A673 (cell line): ENCODE data around the gene R3HDM4. TPM values are rescaled to one million over a fixed set of nuclear protein-coding genes. Genes with fewer than 3 reads are reported as not detected.

Experiments
- BruUV-seq: library from RNA; stranded (reverse); fragments of 400-500 nt; replicated peaks from 2 replicates; lab custom pipeline; 2021; lab: Mats Ljungman, UMichigan
- CTCF ChIA-PET: fragments of 300-600 bp; sonication (Branson Sonifier 250); formaldehyde crosslinking; loops from one replicate; lab custom pipeline; 2022; ENCODE audit warnings: antibody characterized with exemption; lab: Charles Lee
- POLR2A ChIA-PET: fragments of 300-600 bp; sonication (Branson Sonifier 250); formaldehyde crosslinking; loops from one replicate; lab custom pipeline; 2022; ENCODE audit warnings: antibody characterized with exemption; ENCODE audit not compliant: low non-redundant PET; lab: Charles Lee
- DNase-seq: peaks from one replicate; pipeline ENCODE4 v3.0.0-alpha.2; 2015; ENCODE audit warnings: low spot score
- H3K27ac ChIP-seq: fragments of 200-600 bp; sonication (generic); 2 replicates; pipeline ENCODE4 v1.5.1; 2016; ENCODE audit warnings: mixed run types, low read depth, mild to moderate bottlenecking, mixed read lengths, antibody characterized with exemption, low read length; ENCODE audit not compliant: poor library complexity, severe bottlenecking
- H3K27me3 ChIP-seq: fragments of 200-600 bp; sonication (generic); replicated peaks from 2 replicates; pipeline ENCODE4 v1.6.1; 2017; ENCODE audit warnings: mixed run types, low read depth, mild to moderate bottlenecking, mixed read lengths, antibody characterized with exemption, low read length; ENCODE audit not compliant: insufficient read depth, poor library complexity
- H3K36me3 ChIP-seq: fragments of 200-600 bp; sonication (generic); 2 replicates; pipeline ENCODE4 v1.6.1; 2016; ENCODE audit warnings: mixed run types, mild to moderate bottlenecking, mixed read lengths, antibody characterized with exemption, low read length; ENCODE audit not compliant: insufficient read depth, poor library complexity, severe bottlenecking
- H3K4me1 ChIP-seq: fragments of 200-600 bp; sonication (generic); 2 replicates; pipeline ENCODE4 v1.6.1; 2017; ENCODE audit warnings: mixed run types, mild to moderate bottlenecking, mixed read lengths, antibody characterized with exemption, low read length; ENCODE audit not compliant: insufficient read depth, poor library complexity, severe bottlenecking
- H3K4me3 ChIP-seq: fragments of 200-600 bp; sonication (generic); 2 replicates; pipeline ENCODE4 v1.5.1; 2016; ENCODE audit warnings: low read depth, mixed run types, mild to moderate bottlenecking, mixed read lengths, low read length; ENCODE audit not compliant: poor library complexity, severe bottlenecking
- H3K9me3 ChIP-seq: fragments of 200-600 bp; sonication (generic); 2 replicates; pipeline ENCODE4 v1.6.1; 2016; ENCODE audit warnings: mixed run types, low read depth, mild to moderate bottlenecking, mixed read lengths, antibody characterized with exemption, low read length; ENCODE audit not compliant: poor library complexity, severe bottlenecking
- EZH2 ChIP-seq: fragments of 200-600 bp; sonication (generic); IDR thresholded peaks from 2 replicates; pipeline ENCODE4 v1.6.1; 2017; ENCODE audit warnings: borderline replicate concordance, low read depth, mild to moderate bottlenecking, mixed read lengths, antibody characterized with exemption, low read length; ENCODE audit not compliant: poor library complexity, severe bottlenecking
- intact Hi-C: fragments of 100-400 bp; cut with micrococcal nuclease; formaldehyde crosslinking; loops from one replicate; pipeline ENCODE4 v1.10.0; 2022; ENCODE audit not compliant: unreplicated experiment
- total RNA-seq: library from RNA; stranded (reverse); gene quantifications from 2 replicates; pipeline ENCODE4 v1.2.3, GENCODE V29; 2021
- TF ChIP-seq, protein P1 (sequence below): fragments of 300-800, 200-600 bp; sonication (generic); conservative IDR thresholded peaks from 2 replicates; pipeline ENCODE4 v1.5.1; 2017; ENCODE audit warnings: low read depth, mild to moderate bottlenecking, antibody characterized with exemption, low read length, moderate library complexity, mixed read lengths

The R3HDM4 gene
- total RNA-seq, 1 experiment from 2014 or later: 39.3 TPM

DNA sequence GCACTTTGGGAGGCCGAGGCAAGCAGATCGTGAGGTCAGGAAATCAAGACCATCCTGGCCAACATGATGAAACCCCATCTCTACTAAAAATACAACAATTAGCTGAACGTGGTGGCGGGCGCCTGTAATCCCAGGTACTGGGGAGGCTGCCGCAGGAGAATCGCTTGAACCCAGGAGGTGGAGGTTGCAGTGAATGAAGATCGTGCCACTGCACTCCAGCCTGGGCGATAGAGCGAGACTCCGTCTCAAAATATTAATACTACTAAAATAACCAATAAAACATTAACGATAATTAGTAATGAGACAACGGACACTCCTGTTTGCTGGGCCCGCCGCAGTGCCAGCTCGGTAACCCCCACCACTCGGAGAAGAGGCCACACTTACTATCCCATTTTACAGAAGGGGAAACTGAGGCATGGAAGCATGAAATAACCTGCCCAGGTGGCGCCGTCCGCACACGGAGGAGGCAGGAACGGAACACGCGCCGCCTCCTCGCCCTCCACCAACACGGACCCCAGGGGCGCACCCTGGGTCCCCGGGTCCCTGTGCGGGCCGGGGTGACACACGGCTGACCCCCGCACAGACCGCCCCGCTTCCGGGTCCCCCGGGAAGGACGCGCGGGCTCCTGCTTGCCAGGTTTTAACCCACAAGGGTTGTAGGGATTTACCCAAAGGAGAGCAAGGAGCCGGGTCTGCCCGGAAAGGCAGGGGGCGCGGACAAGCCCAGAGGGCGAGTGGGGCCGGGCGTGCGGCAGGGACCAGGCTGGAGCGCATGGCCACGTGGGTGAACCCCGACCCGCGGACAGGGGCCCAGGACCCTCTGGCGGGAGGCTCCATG is 1.6 kb downstream of the R3HDM4 start:
- Histone ChIP-seq H3K4me1 (no peaks in the 10 kb centered on the region), H3K9me3 (no peaks in the 10 kb centered on the region), H3K27ac (no peak overlapping the region), H3K36me3 (no peaks in the 10 kb centered on the region), H3K27me3 (no peaks in the 10 kb centered on the region), H3K4me3 (no peak overlapping the region)
- intact Hi-C loops: loop anchor here (10.0 kb wide), 1 partner anchor 247 kb away; the partner anchor contains the start of gene RNF126
- BruUV-seq: no TSS peak
- ChIA-PET CTCF (no interaction called here), POLR2A (no interaction called here)
- no peak for DNase-seq
- TF ChIP-seq EZH2: no peak
- TF ChIP-seq, protein P1, sequence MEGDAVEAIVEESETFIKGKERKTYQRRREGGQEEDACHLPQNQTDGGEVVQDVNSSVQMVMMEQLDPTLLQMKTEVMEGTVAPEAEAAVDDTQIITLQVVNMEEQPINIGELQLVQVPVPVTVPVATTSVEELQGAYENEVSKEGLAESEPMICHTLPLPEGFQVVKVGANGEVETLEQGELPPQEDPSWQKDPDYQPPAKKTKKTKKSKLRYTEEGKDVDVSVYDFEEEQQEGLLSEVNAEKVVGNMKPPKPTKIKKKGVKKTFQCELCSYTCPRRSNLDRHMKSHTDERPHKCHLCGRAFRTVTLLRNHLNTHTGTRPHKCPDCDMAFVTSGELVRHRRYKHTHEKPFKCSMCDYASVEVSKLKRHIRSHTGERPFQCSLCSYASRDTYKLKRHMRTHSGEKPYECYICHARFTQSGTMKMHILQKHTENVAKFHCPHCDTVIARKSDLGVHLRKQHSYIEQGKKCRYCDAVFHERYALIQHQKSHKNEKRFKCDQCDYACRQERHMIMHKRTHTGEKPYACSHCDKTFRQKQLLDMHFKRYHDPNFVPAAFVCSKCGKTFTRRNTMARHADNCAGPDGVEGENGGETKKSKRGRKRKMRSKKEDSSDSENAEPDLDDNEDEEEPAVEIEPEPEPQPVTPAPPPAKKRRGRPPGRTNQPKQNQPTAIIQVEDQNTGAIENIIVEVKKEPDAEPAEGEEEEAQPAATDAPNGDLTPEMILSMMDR: no peak

GRCh38 chr19:907183-907853 is 5.7 kb downstream of the R3HDM4 start:
- no peak overlapping the region for H3K27ac ChIP-seq
- intact Hi-C loops: no loop called here
- peaks cover 8% of the 10 kb centered on the region for H3K4me1 ChIP-seq
- H3K9me3 ChIP-seq: no peaks in the 10 kb centered on the region
- H3K4me3 ChIP-seq: no peak overlapping the region
- H3K27me3 ChIP-seq: no peaks in the 10 kb centered on the region
- TF ChIP-seq, protein P1: no peak
- TF ChIP-seq EZH2: no peak
- no peak for DNase-seq
- no peaks in the 10 kb centered on the region for H3K36me3 ChIP-seq
- no TSS peak for BruUV-seq
- ChIA-PET POLR2A (no interaction called here), CTCF (no interaction called here)

GRCh38 chr19:906480-906879 is 6.5 kb downstream of the R3HDM4 start:
- no peaks in the 10 kb centered on the region for H3K27me3 ChIP-seq
- intact Hi-C loops: no loop called here
- H3K4me1 ChIP-seq: peaks cover 8% of the 10 kb centered on the region
- ChIA-PET POLR2A (no interaction called here), CTCF (no interaction called here)
- BruUV-seq: no TSS peak
- H3K36me3 ChIP-seq: no peaks in the 10 kb centered on the region
- DNase-seq: no peak
- no peak overlapping the region for H3K4me3 ChIP-seq
- no peak overlapping the region for H3K27ac ChIP-seq
- TF ChIP-seq, protein P1: no peak
- TF ChIP-seq EZH2: no peak
- H3K9me3 ChIP-seq: no peaks in the 10 kb centered on the region
